Right lobe of liver (tissue), 4 donors: Measurements from ENCODE around the gene NCDN.

Experiments
- CTCF ChIP-seq, 4 donors: fragments of 200-600 bp in 3 of 4; fragments of 450-650 bp in 1 of 4; IDR thresholded peaks; one replicate each; pipeline versions ENCODE4 v1.5.1 to v1.8.0; 2016 to 2022; ENCODE audit warnings: antibody characterized with exemption in 4 of 4, mild to moderate bottlenecking in 2 of 4
- POLR2A ChIP-seq: fragments of 450-650 bp; IDR thresholded peaks from one replicate; pipeline ENCODE4 v1.6.1; 2017; ENCODE audit warnings: antibody characterized with exemption, mild to moderate bottlenecking
- donor health status: DM: no; HTN: no; CAD: no.
- donor health status: DM: no; HTN: no; CAD: no.
- donor health status: DM: no; HTN: yes; CAD: no.

GRCh38 chr1:35590476-35591040, 33.0 kb downstream of the NCDN start:
- TF ChIP-seq POLR2A (no peak), CTCF (IDR thresholded peaks at IDR 0.05) (no peak)
